HG03521 (cell line): ENCODE measurements around the gene ADISSP.

Experiments
- ATAC-seq: cut with Tn5 transposase; IDR thresholded peaks from one replicate; pipeline ENCODE4 v1.9.1; 2021; ENCODE audit warnings: mild to moderate bottlenecking, moderate library complexity; ENCODE audit not compliant: unreplicated experiment

Gene ADISSP

GRCh38 chr20:3739054-3739925, 28.3 kb downstream of the ADISSP start:
- no peak for ATAC-seq

DNA sequence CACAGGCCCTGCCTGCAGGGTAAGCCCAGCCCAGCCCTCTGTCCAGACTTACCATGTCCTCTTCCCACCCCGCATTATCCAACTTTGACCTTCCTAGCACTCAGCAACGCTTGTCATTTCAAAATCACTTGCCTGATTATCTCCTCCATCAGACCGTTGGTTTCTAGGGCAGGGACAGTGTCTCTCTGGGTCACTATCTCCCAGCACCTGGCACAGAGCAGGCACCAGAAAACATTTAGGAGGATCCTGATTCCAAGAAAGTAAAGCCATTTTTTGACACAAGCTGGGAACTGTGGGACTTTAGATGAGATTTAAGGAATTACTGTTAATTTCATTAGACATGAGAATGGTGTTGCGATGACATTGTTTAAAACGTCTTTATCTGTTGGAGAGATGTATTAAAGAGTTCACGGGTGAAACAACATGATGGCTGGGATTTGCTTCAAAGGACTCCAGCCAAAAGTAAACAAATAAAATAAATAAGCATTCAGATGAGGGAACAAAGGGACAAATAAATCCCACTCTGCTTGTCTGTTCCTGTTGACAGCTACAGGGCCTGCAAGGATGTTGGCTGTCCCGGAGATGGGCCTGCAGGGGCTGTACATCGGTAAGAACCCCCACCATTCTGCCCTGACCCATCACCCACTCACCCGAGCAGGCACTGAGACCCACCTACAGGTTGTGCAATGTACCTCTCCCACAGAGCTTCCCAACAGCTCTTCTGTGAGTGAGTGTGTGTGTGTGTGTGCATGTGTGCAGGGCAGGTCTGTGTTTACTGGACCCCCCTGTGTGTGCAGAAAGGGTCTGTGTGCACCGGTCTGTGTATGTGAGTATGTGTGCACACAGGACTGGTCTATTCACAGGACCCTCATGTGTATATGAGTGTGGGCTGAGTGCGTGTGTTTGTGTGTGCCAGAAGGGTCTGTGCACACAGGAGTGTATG, 29.2 kb downstream of the ADISSP start:
- ATAC-seq, result no peak

DNA sequence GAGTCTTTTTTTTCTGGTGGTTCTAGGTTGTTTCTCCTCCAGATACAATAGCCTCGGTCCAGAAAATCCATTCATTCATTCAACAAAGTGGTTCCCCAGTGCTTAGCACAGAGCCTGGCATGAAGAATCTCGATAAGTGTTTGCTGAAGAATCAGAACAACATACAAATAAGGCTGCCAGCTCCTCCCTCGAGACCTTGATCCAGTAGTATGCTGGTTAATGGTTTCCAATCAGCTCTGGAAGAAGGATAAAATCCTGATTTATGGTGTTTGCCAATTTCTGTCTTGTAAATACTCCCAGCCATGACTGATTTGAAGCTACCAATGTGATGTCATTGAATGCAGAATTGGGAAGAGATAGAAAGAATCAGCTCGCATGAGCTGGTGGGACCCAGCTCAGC, 31.8 kb downstream of the ADISSP start:
- no peak for ATAC-seq

GRCh38 chr20:3734111-3734843, 33.3 kb downstream of the ADISSP start:
- no peak for ATAC-seq

- no peak for ATAC-seq
Observed at GRCh38 chr20:3733119-3733995, 34.2 kb downstream of the ADISSP start.

- ATAC-seq, result no peak
Observed at GRCh38 chr20:3732327-3733118, 35.0 kb downstream of the ADISSP start, which contains the start of gene HSPA12B. Gene HSPA12B, plus strand, starts transcription at chr20:3732685. Its CDS starts 5,990 bp downstream, at chr20:3738675.

DNA sequence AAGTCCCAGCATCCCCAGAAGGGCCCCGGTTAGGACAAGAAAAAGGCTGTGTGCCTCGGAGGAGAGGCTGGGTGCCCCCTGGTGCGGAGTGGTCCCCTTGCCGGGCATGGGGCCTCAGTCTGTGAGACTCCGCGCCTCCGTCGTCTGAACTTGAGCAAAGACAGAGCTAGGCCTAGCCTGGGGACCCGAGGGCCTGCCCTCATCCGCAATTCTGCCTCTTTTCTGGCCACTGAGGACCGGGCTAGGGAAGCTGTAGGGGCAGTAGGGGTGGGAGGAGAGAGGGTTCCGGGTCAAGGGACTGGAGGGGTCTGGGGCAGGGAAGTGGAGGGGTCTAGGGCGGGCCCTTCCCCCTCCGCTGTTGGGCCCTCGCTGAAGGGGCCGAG, 35.6 kb downstream of the ADISSP start:
- no peak for ATAC-seq

GRCh38 chr20:3730803-3731672, 36.5 kb downstream of the ADISSP start:
- ATAC-seq, result no peak

DNA sequence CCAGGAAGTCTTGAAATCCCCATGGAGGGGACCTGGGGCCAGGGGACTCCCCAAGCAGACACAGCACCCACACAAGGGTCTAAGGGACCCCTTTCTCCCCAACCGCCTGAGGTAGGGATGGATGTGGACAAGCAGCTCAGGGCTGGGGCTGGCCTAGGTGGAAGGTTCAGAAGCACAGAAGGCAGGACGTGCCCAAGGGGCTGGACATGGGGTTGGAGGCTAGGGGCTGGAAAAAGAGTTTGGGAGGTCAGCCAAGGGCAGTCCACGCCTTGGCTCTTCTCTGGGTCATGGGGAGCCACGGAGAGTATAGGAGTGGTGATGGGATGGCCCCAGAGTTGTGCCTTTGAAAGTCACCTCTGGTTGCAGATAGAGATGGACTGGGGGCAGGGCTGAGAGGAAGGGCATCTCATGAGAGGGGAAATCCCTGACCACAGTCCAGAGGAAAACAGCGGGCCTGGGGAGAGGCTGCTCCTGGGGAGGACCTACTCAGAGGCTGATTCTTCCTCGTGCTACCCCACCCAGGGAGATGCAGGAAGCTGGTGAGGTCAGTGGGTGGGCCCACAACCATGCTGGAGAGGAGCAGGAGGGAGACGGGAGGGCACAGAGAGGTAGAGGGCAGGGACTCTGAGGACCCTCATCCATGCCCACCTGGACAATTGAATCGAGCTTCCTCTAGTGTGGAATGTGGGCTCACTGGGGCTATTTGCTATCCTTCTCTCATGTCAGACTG, 37.6 kb downstream of the ADISSP start:
- no peak for ATAC-seq

DNA sequence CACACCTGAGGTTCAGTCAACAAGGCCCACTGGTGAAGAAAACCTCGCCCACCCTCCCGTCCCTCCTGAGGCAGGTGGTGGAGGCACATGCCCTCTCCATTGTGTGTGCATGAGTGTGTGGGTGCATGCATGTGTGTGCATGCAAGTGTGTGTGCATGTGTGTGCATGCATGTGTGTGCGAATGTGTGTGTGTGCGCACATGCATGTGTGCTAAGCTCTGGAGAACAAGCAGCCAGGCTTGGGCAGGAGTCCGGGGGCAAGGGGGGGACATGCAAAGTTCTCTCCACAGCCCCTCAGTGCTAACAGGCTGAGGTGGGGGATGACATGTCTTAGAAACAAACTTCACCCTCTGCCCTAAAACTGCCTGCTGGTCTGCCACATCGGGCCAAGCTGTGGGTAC, 38.2 kb downstream of the ADISSP start:
- no peak for ATAC-seq

DNA sequence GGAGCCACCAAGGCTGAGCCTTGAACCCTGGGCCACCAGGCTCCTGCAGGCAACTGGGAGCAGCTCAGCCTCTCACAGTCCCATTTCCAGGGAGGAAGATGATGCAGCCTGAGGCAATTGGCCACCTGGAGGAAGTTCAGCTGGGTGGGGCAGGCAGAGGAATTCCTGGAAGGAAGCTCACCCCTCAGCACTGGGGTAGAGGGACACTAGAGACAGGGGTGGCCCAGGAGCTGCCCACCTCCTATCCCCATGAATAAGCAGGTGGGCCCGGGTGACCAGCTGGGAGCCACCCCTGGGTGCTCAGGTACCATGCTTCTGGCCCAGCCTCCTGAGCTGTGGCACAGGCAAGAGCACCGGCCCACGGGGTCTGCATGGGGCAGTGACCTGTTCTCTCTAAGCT, 38.7 kb downstream of the ADISSP start:
- no peak for ATAC-seq

- ATAC-seq, result no peak
Observed at GRCh38 chr20:3728354-3728753, 39.2 kb downstream of the ADISSP start.

GRCh38 chr20:3727401-3728021, 40.0 kb downstream of the ADISSP start:
- no peak for ATAC-seq

DNA sequence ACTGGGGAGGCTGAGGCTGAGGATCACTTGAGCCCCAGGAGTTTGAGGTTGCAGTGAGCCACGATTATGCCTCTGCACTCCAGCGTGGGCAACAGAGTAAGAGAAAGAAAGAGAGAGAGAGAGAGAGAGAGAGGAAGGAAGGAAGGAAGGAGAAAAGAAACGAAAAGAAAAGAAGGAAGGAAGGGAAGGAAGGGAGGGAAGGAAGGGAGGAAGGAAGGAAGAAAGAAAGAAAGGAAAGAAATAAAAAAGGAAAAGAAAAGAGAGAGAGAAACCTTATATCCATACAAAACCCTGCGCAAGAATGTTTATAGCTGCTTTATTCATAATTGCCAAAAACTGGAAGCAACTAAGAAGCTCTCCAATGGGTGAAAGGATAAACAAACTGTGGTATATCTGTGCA, 43.2 kb downstream of the ADISSP start:
- ATAC-seq, result no peak

DNA sequence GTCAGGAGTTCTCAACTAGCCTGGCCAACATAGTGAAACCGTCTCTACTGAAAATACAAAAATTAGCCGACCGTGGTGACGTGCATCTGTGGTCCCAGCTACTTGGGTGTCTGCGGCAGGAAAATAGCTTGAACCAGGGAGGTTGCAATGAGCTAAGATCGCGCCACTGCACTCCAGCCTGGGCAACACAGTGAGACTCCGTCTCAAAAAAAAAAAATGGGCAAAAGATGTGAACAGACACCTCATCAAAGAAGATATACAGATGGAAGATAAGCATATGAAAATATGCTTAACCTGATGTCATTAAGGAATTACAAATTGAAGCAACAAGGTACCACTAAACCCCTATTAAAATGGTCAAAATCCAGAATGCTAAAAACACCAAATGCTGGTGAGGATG, 44.3 kb downstream of the ADISSP start:
- no peak for ATAC-seq

DNA sequence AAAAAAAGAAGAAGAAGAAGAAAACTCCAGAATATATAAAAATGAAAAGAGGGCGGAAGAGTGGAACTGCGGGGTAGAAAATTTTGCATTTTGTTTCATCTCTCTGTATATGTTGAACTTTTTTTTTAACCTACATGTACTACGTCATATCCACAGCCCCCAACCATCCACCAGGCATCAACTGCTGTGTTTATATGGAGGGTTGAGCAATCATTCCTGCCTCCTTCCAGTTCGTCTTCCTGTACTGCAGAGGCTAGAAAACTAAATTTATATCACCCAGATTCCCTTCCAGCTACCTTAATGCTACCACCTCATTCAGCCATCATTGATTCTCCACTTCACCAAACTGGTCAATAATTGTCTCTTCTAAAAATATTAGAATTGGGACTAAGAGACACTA, 45.6 kb downstream of the ADISSP start:
- ATAC-seq, result no peak

DNA sequence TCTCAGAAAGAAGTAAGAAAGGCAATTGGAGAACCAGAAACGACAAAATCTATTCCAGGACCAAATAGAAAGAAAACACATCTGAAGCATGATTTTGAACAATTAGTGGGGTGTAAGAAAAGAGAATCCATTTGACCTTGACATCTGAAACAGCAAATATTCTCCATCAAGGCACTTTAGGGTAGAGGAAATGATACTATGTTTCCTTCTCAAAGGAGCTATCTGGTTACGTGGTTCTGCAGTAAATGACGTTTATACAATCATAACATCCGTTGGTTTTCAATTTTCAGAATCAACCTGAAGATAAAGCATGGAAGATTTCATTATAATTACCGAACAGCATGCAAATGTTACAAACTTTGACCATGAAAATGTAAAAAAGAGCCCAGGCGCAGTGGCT, 46.9 kb downstream of the ADISSP start:
- ATAC-seq, result no peak
